SU-DHL-6 (cell line): ENCODE results near the gene TMEM86B.

Experiments used
- CTCF ChIP-seq: fragments of 200-600 bp; sonication (generic); IDR thresholded peaks from one replicate; pipeline ENCODE4 v1.5.1; 2017; ENCODE audit warnings: antibody characterized with exemption, mild to moderate bottlenecking, low read length, moderate library complexity; ENCODE audit not compliant: insufficient read depth, poor library complexity, severe bottlenecking
- EZH2phosphoT487 ChIP-seq: fragments of 200-600 bp; sonication (generic), shearing (Covaris generic); conservative IDR thresholded peaks from 2 replicates; pipeline ENCODE4 v1.6.1; 2018; ENCODE audit warnings: mild to moderate bottlenecking, antibody characterized with exemption, low read length, moderate library complexity, mixed read lengths

- TF ChIP-seq CTCF: no peak
- no peak for TF ChIP-seq EZH2phosphoT487
Measured at GRCh38 chr19:55189403-55189835, 39.1 kb downstream of the TMEM86B start.
